ENCODE data around the gene OR6V1.

Gene OR6V1

GRCh38 chr7:143018931-143019330 lies 33.2 kb upstream of the OR6V1 start:
- Histone ChIP-seq H3K27ac (no peak overlapping the region), H3K9ac (no peak overlapping the region), H3K4me3 (IDR thresholded peaks at IDR 0.05; ENCODE audit: insufficient read depth, low read depth, low read length) (no peak overlapping the region), H3K27me3 (ENCODE audit: insufficient read depth, low read depth) (no peaks in the 10 kb centered on the region), H3K4me1 (ENCODE audit: low read depth, poor library complexity, severe bottlenecking) (no peaks in the 10 kb centered on the region), H2AFZ (ENCODE audit: low read depth) (no peak overlapping the region), H3K36me3 (ENCODE audit: insufficient read depth) (no peaks in the 10 kb centered on the region), H3K79me2 (ENCODE audit: insufficient read depth, low read depth) (no peaks in the 10 kb centered on the region), H4K20me1 (ENCODE audit: insufficient read depth) (no peaks in the 10 kb centered on the region), H3K4me2 (no peak overlapping the region)
- TF ChIP-seq CTCF (conservative IDR thresholded peaks at IDR 0.05; ENCODE audit: low read depth, low read length), result no peak

- Histone ChIP-seq H3K36me3 (ENCODE audit: insufficient read depth) (no peaks in the 10 kb centered on the region), H3K9ac (no peak overlapping the region), H3K4me2 (no peak overlapping the region), H3K4me1 (ENCODE audit: low read depth, poor library complexity, severe bottlenecking) (no peaks in the 10 kb centered on the region), H3K4me3 (IDR thresholded peaks at IDR 0.05; ENCODE audit: insufficient read depth, low read depth, low read length) (no peak overlapping the region), H2AFZ (ENCODE audit: low read depth) (no peak overlapping the region), H3K27me3 (ENCODE audit: insufficient read depth, low read depth) (no peaks in the 10 kb centered on the region), H3K79me2 (ENCODE audit: insufficient read depth, low read depth) (no peaks in the 10 kb centered on the region), H3K27ac (no peak overlapping the region), H4K20me1 (ENCODE audit: insufficient read depth) (no peaks in the 10 kb centered on the region)
- no peak for TF ChIP-seq CTCF (conservative IDR thresholded peaks at IDR 0.05; ENCODE audit: low read depth, low read length)
These were observed 29.1 kb upstream of the OR6V1 start for GRCh38 chr7:143023047-143023446.

GRCh38 chr7:143025371-143025770 lies 26.8 kb upstream of the OR6V1 start:
- H3K36me3 ChIP-seq (ENCODE audit: insufficient read depth), result no peaks in the 10 kb centered on the region
- H3K4me2 ChIP-seq, result no peak overlapping the region
- H2AFZ ChIP-seq (ENCODE audit: low read depth), result no peak overlapping the region
- H3K4me1 ChIP-seq (ENCODE audit: low read depth, poor library complexity, severe bottlenecking), result no peaks in the 10 kb centered on the region
- TF ChIP-seq CTCF (conservative IDR thresholded peaks at IDR 0.05; ENCODE audit: low read depth, low read length), result no peak
- no peak overlapping the region for H3K9ac ChIP-seq
- no peak overlapping the region for H3K4me3 ChIP-seq (IDR thresholded peaks at IDR 0.05; ENCODE audit: insufficient read depth, low read depth, low read length)
- H3K27me3 ChIP-seq (ENCODE audit: insufficient read depth, low read depth), result no peaks in the 10 kb centered on the region
- no peaks in the 10 kb centered on the region for H3K79me2 ChIP-seq (ENCODE audit: insufficient read depth, low read depth)
- no peaks in the 10 kb centered on the region for H4K20me1 ChIP-seq (ENCODE audit: insufficient read depth)
- H3K27ac ChIP-seq, result no peak overlapping the region

GRCh38 chr7:143027032-143027431 lies 25.1 kb upstream of the OR6V1 start, which contains the start of gene OR9A2:
TSS of gene OR9A2 (minus strand) at chr7:143027132. CDS start at chr7:143027132, 0 bp downstream.
- Histone ChIP-seq H3K79me2 (ENCODE audit: insufficient read depth, low read depth) (no peaks in the 10 kb centered on the region), H3K9ac (no peak within 1 kb of the TSS), H3K27me3 (ENCODE audit: insufficient read depth, low read depth) (no peaks in the 10 kb centered on the region), H3K4me3 (IDR thresholded peaks at IDR 0.05; ENCODE audit: insufficient read depth, low read depth, low read length) (no peak within 1 kb of the TSS), H2AFZ (ENCODE audit: low read depth) (no peak within 1 kb of the TSS), H4K20me1 (ENCODE audit: insufficient read depth) (no peaks in the 10 kb centered on the region), H3K27ac (no peak within 1 kb of the TSS), H3K4me1 (ENCODE audit: low read depth, poor library complexity, severe bottlenecking) (no peaks in the 10 kb centered on the region), H3K36me3 (ENCODE audit: insufficient read depth) (no peaks in the 10 kb centered on the region), H3K4me2 (no peak within 1 kb of the TSS)
- no peak for TF ChIP-seq CTCF (conservative IDR thresholded peaks at IDR 0.05; ENCODE audit: low read depth, low read length)

Data from KMS-11 (cell line).